GM18858 (cell line): ENCODE results near the gene NFIL3.
A peak's percentile ranks its signal among the peaks of the same experiment; 100 is the strongest.
"Not testable (repeated sequence)": the region's sequence is repeated elsewhere in the genome, so short reads cannot be mapped to it uniquely, and the experiment has no call there.

Source experiments
- ATAC-seq: cut with Tn5 transposase; IDR thresholded peaks from one replicate; pipeline ENCODE4 v1.9.1; 2021; ENCODE audit not compliant: unreplicated experiment

Gene NFIL3, protein sequence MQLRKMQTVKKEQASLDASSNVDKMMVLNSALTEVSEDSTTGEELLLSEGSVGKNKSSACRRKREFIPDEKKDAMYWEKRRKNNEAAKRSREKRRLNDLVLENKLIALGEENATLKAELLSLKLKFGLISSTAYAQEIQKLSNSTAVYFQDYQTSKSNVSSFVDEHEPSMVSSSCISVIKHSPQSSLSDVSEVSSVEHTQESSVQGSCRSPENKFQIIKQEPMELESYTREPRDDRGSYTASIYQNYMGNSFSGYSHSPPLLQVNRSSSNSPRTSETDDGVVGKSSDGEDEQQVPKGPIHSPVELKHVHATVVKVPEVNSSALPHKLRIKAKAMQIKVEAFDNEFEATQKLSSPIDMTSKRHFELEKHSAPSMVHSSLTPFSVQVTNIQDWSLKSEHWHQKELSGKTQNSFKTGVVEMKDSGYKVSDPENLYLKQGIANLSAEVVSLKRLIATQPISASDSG

DNA sequence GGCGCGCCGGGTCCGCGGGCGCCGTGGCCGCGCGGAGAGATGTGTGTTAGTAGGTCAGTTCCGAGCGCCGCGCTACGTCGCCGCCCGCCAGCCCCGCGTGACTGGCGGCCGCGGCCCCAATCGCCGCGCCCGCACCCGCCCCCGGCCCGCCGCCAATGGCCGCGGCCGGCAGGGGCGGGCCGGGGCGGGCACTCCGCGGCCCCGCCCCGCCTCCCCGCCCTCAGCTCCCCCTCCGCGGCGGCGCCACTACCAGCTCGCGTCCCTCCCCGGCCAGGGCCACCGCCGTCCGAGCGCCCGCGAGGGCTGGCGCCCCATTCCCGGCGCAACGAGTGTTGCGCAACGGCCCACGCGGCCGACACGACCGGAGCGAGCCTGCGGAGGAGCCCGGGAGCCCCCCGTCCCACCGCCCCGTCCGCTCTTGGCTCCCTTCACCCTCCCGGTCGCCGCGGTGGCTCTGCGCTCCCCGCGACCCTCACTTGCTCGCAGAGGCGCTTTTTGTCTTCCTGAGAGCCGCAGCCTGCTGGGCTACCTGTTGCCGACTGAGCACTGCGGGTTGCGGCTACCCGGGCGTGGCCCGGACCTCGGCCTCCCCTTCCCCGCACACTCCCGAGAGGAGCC is at the start of gene NFIL3:
Gene NFIL3, minus strand, starts transcription at position 48 of the 618 bp plus-strand sequence. CDS start 13,098 bp downstream, outside the sequence.
- peak; percentile 76 for ATAC-seq

DNA sequence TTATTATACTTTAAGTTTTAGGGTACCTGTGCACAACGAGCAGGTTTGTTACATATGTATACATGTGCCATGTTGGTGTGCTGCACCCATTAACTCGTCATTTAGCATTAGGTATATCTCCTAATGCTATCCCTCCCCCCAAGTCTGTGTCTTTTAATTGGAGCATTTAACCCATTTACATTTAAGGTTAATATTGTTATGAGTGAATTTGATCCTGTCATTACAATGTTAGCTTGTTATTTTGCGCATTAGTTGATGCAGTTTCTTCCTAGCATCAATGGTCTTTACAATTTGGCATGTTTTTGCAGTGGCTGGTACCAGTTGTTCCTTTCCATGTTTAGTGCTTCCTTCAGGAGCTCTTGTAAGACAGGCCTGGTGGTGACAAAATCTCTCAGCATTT is 47.9 kb upstream of the NFIL3 start:
- not testable (repeated sequence) for ATAC-seq

DNA sequence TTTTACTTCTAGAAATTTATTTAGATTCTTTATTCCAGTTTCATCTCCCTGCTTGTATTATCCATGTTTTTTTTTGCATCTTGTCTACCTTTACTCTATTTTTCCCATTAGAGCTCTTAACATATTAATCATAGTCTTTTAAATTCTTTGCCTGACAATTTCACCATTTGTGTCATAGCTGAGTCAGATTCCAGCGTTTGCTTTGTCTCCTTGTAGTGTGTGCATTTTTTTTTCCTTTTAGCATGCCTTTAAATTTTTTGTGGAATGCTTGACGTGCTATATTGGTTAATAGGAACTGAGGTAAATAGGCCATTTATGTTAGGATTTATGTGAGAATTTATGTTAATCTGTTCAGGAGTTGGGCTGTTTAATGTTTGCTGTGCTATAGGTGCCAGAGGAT is 41.8 kb upstream of the NFIL3 start:
- no peak for ATAC-seq

DNA sequence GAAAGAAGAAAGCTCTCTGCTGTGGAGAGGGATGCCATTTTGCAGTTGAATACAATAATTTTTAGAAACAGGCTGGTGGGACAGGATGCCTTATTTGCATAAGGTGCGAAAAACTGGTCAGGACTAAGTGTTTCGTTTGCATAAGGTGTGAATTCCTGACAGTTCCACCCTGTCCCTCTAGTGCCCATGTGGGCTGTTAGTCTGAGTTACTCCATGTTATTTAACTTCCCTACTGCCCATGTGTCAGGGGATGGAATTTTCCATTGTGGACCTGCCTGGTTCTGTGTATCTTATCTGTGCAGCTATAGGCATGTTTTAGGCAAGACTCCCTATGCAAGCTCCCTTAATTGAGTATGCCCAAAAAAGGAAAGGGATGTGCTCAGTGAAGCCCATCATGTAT is 35.3 kb upstream of the NFIL3 start:
- ATAC-seq: no peak

DNA sequence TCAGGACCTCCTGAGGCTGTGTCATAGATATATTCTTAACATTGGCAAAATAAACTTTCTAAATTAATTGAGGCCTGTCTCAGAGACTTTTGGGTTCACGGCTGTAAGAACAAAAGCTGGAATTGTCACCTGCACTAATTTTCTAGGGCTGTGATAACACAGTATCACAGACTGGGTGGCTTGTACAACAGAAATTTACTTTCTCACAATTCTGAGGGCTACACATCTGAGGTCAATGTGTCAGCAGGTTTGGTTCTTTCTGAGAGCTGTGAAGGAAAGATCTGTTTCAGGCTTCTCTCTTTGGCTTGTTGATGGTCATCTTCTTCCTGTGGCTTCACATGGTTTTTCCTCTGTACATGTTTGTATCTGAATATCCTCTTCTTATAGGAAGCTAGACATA is 29.2 kb upstream of the NFIL3 start:
- ATAC-seq: no peak

DNA sequence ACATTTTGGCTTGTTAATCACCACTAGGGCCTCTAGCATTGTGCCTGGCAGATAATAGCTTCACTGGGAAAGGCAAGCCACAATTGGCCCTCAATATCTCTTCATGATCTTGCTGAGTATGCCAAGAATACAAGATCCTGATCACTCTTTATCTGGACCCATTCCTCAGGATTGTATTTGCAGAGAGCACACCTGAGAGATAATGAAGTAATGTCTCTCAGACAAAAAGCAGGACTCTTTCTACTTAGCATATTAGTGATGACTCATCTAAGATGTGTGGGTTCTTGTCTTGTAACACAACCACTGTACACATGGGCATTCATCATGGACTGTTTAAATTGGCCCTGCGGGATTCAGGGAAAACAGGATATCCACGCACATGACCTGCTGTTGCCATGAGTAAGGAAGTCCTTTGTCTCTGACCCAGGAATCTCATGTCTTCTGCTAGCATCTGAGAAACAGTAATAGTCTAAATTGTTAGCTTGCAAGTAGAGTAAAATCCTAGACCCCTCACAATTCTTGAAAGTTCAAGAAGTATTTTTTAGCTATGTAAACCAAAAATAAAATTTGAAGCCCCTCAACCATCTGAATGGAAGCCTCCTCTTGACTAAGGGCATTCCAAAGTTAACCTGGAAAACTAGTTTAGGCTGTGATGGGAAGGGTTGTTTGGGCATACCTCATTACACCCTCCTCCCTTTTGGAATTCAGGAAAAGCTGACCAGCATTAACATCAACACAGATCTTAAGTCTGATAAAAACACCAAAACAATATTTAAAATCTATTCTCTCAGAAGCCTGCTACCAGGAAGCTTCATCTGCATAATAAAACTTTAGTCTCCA is 28.0 kb upstream of the NFIL3 start:
- no peak for ATAC-seq

DNA sequence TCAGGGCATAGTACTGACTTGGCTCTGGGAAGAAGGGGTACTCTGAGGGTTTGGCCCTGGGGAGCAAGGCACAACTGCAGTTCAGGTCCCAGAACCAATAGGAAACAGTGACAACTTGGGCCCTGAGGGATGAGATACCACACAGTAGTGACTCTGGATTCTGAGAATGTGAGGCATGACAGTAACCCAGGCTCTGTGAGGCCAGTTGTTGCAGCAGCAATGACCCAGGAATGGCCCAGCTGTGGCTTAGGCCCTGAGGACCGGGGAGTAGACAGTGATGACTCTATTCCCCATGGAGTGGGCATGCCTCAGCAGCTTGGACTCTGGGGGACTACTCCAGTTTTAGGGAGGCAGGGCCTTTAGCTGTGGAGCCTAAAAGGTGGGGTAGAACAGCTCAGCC is 21.5 kb upstream of the NFIL3 start:
- ATAC-seq: no peak

DNA sequence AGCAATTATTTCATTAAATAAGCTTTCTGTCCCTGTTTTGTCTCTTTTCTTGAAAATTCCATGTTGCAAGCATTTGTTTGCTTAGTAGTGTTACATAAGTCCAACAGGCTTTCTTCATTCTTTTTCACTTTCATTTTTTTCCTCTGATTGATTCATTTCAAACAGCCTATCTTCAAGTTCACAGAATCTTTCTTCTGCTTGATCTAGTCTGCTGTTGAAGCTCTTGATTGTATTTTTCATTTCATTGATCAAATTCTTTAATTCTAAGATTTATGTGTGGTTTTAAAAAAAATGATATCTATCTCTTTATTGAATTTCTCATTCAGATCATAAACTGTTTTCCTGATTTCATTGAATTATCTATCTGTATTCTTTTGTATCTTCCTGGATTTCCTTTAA is 20.4 kb upstream of the NFIL3 start:
- no peak for ATAC-seq

DNA sequence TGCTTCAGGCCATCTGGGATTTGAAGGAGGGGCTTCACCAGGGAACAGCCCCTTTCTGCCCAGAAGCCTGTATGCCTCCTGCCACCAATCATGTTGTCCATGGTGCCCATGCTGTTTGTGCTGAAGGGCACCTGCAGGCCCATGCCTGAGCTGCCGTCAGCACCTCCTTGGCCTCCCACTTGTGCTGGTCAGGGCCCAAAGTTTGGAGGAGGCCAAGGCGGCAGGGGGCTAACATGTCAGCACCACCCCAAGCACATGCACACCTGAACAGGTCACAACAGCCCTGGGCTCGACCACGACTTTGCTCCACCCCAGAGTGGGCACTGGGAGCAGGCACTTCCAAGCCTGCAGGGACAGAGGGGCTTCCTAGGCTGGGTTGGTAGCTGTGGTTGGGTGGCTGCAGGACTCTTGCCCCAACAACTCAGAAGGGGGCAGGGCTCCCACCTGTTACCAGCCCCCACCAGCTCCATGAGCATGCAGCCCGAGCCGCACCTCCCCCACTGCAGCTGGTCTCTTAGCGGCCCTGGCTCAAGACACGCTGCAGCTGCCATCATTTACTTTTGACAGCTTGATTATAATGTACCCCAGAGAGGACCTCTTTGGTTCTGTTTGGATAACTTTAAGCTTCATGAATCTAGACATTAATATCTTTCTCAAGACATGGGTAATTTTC is 19.8 kb upstream of the NFIL3 start:
- ATAC-seq: no peak

DNA sequence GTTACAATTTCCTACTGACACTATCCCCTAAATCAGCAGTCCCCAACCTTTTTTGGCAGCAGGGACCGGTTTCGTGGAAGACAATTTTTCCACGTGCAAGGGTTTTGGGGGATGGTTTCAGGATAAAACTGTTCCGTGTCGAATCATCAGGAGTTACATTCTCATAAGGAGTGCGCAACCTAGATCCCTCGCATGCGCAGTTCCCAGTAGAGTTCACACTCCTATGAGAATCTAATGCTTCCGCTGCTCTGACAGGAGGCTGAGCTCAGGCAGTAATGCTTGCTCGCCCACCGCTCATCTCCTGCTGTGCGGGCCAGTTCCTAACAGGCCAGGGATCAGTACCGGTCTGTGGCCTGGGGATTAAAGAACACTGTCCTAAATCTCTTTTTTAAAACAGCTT is 13.2 kb upstream of the NFIL3 start:
- no peak for ATAC-seq

DNA sequence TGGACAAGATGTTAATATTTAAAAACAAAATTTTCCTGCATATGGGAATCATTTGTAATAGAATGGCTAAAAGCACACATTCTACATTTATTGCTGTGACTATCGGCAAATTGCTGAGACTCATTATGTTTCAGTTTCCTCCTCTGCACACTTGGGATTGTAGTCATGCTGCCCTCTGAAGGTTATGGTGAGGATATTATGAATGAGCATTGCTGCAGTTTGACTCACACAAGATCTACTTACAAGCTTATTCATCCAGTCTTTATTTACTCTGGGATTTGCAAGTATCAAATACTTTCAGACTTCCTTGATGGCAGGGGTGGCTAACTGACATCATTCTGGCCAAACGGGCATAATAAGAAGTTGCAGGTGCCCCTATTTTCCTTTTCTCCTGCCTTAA is 9.5 kb upstream of the NFIL3 start:
- ATAC-seq: no peak

DNA sequence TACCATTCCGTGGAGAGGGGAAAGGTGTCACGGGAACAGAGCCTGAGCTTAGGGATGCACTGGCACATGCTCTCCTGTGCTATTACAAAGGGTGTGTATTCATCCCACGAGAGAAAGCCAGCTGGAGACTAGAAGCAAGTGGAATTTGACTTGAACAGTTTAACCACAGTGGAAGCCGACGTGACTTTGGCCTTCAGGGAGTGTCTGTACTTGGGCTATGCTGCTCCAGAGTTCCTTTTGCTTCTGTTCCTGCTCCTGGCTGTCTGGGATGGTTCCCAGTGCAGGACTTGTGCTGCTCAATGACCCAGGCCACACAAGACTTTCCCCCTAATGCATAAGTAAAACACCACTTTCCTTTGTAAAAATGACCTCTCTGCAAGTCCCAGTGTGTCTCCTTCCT is 7.9 kb upstream of the NFIL3 start:
- no peak for ATAC-seq

DNA sequence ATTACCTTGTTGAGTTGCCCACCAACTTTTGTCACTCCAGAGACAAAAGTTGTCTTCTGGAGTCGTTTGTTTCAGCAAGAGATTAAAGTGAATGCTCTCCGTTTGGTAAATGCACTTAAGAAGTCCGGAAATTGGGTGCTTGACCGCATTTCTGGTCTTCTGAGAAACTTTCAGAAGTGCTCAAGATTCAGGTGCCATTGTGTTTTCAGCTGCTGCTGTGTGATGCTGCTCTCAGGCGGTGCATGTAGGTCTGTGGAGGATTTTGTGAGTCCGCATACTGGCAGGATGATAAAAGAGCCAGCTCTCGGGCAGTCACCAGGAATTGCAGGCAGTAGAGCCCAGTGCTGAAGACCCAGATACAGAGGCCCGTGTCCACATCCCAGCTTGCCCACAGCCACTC is 5.9 kb upstream of the NFIL3 start:
- no peak for ATAC-seq

DNA sequence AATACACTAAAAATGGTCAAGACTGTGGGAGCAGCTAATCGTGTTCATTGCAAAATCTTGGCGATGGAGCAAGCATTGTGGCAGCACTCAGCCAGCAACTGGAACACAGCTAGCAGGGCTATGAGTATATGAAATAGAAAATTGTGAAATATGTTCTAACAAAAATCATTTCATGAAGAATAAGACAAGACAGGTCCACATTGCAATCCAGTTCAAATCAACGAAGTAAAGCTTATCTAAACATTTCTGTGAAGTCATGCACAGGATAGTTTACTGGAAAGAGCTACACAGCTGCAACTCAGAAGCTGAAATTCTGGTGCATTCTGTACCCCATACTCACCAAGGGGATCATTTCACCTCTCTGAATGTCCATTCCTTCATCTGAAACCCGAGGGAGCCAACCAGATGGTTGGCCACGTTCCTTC is 5.3 kb upstream of the NFIL3 start:
- no peak for ATAC-seq

DNA sequence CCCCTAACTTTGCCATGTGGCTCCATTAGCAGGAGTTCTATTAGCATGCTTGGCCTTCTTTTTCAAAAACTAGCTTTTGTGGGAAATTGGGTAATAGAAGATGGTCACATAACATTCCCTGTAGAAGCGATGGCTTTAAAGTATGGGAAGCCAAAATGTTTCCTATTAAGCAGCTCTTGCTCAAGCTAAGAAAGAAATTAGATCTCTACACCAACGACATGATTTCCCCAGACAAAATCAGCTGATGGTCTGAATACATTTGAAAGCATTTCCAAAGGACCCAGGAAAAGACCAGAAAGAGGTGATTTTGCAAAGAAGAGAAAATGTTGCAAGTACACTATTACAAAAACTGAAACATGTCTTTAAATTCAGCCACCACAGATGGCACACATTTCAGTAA is 4.8 kb upstream of the NFIL3 start:
- ATAC-seq: no peak

DNA sequence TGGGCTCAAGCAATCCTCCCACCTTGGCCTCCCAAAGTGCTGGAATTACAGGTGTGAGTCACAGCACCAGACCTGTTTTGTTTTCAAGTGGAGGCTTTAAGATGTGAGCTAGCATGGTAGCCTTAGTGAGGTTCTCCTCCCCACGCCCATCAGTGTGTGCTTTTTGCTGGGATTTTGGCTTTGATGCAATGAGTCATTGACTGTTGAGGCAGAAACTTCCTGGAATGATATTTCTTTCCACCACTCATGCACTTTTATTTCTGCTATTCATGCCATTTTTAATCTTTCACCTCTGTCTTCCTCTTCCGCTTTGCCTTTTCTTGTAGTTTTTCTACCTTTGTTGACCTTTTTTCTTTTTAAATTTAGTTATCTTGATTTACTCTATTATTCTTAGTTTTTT is 4.2 kb upstream of the NFIL3 start:
- ATAC-seq: no peak

DNA sequence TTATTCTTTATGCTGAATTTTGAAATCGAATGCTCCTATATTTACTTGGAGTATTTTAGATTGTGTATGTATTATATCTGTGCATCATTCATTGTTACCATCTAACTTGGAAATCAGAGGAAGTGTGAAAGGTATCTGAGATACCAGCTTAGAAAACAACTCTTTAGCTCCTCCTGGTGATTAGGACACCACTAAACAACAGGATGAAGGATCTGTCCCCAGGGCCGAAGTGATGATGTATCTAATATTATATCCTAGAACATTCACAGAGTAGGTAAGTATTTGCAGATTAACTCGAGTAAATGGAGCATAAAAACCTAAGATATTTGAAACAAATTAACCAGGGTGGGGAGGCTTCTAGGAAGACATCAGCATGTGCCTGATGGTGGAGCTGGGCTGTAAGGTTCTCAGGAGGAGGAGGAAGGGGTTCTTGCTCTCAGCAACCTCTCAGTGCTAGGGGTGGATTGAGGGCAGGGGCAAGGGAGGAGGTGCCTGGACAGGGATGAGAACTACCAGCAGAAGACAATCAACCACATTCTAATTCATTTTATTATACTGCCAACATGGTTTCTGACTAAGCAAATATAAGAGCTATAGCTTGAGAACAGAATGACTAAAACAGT is 2.6 kb upstream of the NFIL3 start:
- ATAC-seq: no peak

DNA sequence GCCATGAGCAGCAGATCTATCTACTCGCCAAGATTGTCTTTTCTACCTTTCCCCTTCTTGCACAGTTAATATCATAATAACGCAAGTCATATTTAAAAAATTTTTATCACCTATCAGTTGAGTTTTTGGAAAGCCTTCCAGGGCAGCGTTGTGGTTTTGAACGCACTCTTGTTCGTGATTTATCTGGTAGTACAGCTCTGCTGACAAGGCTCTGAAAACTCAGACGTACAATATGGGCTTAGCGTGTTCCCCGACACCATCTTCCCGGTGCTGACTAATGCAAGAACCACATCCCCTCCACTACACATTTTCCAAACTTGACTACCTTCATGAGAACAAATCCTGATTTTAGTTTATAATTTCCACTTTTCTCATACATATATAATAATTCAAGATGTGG is 1.6 kb upstream of the NFIL3 start:
- ATAC-seq: no peak

DNA sequence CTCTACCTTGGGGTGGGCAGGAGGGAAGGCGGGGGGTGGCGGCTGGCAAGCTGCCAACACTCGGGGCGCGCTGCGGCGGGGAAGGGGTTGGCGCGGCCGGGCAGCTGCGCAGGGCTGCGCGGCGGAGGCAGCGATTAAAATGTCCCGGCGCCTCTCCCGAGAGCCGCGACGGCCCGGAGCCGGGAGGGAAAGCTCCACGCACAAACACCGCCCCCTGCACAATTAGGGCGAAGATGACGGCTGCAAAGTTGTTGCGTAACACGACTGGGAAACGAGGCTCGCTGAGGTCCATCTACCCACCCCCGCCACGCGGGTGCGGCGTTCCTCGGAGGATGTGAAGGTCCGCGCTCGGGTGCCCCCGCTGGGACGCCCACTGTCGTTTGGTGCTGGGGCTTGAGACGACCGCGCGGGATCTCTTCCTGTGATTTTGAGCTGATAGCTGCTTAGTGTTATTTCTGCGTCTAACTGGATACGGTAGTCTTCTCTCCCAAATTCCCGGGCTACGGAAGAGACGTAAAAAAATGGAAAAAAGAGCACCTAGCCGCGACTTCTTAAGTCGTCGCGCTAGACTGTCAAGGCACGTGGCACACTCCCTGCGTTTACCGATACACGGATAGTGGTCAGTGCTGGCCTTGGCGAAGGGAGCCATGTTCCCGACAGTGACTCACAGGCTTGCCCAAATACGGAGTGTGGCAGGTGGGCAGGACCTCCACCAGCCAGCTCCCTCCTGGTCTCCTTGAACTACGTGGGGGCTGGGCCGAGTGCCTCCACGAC is 958 bp upstream of the NFIL3 start:
- ATAC-seq: no peak
